Kidney capillary endothelial cell (primary cell): ENCODE results near the gene EYS.

ENCODE experiments used
- DNase-seq: peaks from one replicate; pipeline ENCODE4 v3.0.0-alpha.2; 2018; ENCODE audit warnings: low spot score

The EYS gene

DNA sequence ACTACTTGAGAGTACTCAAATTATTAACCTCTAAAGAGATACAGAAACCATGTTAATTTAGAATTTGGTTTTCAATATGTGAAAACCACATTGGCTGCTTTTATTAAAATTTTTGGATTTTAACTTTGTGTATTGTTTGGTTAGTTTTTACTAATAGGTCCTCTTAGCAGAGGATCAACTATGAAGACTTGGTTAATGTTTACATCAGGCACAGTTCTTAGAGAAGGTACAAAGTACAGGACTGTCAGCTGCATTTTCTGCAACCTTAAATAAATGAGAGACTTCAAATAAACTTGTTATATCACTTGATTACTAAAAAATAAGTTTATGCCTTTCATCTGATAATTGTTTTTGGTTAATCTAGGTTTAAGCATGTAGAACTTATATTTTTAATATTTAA, 1982.3 kb downstream of the EYS start:
- DNase-seq = no peak

DNA sequence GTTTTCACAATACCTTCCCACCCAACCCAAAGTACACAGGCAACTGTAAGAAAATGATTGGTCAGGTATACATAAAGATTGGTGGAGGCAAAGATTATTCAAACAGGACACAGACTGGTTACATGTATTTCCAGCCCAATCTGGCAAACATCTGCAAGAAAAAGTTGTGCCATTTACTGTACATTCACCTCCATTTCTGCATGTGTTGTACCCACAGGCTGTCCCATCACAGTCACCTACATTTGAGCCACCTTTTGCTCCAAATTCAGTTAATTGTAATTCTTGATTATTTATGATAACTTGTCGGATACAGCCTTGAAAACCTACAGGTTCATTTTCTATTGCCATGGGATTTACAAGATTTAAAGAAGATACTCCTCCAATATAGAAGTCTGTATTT, 1985.8 kb downstream of the EYS start:
- DNase-seq = no peak

GRCh38 chr6:63716169-63716568, 1990.9 kb downstream of the EYS start:
- no peak for DNase-seq

DNA sequence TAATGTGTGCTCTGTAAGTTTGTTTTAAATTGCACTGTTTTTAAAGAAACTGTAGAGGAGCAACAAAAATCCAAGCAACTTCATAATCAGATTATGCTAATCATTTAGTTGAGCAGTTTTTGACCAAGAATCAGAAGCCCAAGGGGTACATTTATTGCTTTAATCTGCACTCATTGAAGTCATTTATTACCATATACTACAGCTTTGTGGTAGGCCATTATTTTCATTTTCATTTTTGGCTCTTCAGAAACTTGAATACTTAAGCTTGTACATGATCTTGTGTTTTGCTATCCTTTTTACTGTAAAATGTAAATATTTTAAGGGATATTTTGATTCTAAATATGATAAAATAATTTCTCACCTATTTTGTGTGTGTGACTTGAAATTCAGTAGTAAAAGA, 1992.9 kb downstream of the EYS start:
- DNase-seq = no peak

- DNase-seq = no peak
Observed at GRCh38 chr6:63713332-63713731, 1993.7 kb downstream of the EYS start.

DNA sequence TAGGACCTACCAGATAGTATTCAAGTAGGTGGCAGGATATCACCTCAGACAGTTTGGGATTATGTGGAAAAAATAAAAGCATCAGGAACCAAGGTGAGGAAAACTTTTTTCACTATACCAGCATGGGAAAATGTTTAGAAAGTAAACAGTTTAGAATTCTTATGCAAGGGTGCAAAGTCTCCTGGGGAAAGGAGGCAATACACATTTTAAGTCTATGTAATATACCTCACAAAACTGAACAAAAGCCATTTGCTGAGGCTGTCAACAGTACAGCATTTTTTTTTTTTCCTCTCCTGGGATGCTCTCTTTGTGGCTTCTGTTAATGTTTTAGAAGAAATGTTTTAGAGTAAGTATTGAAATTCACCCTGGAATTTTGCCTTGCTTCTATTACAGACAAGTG, 1997.9 kb downstream of the EYS start:
- no peak for DNase-seq

- no peak for DNase-seq
Observed at GRCh38 chr6:63708631-63709030, 1998.4 kb downstream of the EYS start.

DNA sequence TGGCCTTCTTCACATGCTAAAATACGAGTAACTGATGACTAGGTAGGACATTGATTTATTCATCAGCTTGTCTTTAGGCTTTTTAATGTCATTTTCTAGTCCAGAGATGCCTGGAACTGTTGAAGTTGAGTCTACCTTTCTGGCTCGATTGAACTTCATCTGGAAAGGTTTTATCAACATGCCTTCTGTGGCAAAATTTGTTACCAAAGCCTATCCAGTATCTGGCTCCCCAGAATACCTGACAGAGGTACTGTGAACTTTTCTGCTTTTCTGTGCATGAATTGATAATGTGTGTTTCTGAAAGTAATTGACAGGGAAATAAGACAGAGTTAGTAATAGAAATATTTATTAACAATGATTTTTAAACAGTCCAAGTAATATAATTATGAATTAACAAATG, 2000.4 kb downstream of the EYS start:
- DNase-seq = no peak

DNA sequence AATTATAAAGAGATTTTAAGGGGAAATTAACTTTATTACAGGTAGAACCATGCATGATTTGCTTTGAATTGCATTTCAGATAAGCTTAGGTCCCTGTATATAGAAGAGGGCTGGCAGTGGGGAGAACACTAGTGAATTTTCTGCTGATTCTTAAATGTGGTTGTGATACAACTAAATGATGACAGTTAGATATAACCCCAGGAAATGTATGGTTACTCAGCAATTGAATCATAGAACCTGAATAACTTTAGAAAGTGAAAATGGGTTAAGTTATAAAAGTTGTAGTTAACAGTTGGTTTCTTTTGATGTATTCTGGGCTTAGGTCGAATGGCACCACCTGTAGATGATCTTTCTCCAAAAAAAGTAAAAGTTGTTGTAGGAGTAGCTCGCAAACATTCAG, 2001.3 kb downstream of the EYS start:
- DNase-seq = no peak

GRCh38 chr6:63690221-63690620, 2016.8 kb downstream of the EYS start:
- no peak for DNase-seq

GRCh38 chr6:63689421-63689820, 2017.6 kb downstream of the EYS start:
- DNase-seq = no peak

- no peak for DNase-seq
Observed at GRCh38 chr6:63685446-63686379, 2021.3 kb downstream of the EYS start.

DNA sequence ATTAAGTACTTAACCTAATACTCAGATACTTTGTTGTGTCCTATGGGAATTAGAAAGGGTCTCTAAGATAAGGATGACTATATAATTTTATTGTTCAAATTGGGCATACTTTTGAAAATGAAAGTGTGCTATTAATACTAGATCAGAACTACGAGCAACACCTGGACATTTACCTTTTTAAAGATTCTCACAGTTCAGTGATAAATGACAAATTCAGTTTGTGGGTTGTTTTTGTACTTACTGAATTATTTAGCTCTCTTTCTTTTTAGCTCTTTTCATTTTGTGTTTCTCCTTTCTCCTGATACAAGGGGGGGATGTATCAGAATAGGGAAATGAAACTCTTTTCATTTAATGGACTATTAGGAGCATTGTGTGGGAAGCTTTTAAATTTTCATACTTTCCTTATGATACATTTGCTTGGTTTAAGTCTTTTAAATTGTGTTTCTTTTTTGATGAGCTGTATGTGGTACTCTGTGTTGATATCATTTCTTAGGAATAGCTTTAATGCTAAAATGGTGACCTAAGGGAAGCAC, 2023.9 kb downstream of the EYS start:
- no peak for DNase-seq

GRCh38 chr6:63677282-63677681, 2029.7 kb downstream of the EYS start:
- no peak for DNase-seq

DNA sequence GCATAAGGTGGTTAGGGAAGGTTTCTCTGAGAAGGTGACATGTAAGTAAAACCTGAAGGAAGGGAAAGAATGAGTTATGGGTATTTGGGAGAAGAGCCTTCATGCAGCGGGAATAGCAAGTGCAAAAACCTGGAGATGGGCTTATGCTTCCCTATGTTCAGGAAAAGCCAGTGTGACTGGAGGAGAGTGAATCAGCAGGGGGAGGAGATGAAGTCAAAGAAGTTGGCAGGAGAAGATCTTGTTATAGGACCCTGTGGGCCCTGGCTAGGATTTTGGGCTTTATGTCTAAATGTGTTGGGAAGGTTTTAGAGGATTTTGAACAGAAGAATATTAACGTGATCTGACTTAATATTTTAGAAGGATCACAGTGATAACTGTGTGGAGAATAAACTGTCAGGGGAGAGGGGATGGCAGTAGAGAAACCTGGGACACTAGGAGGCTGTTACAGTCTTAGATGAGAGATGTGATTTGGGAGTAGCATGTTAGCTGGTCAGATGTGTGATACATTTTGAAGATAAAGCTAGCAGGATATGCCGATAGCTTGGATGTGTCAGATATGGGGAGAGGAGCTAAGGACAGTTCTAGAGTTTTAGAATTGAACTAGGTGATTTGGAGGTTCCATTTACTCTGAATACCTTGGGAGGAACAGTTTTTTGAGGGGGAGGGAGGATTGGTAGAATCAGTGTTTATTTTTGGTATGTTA, 2030.5 kb downstream of the EYS start:
- DNase-seq = no peak

DNA sequence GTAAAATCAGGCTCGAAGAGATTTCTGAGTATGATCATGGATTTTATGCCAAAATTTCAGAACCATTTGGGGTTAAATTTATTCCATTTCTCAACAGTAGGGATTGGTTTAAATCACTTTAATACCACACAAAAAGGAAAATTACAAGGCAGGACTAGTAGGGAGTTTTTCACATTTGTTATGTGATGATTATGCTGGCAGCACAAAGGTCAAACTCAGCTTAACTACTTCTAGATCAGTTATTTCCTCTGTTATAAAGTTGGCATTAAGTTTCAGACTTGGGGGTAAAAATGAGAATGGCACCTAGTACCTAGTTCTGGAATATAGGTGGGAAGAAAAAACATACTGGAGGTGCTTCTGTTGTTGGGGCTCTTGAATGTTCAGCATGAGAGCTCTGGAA, 2031.9 kb downstream of the EYS start:
- DNase-seq = no peak

- DNase-seq = no peak
Observed at GRCh38 chr6:63674635-63675034, 2032.4 kb downstream of the EYS start.

DNA sequence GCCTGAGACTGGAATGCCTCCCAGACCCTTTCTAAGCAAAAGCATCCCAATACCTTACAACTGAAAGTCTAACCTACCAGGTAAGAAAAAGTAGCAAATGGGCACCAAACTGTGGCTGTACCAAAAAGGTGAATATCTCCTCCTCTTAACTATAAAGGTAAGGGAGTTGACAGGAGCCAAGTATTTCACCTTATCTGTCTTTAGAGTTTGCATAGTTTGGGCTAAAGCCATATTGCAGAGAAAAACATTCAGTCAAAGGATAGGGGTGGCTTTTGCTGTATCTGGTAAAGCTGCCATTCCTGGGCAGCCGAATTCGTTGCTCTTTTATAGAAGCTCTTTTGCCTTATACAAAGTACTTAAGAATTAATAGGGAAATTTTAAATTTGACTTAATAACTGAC, 2033.3 kb downstream of the EYS start:
- DNase-seq = no peak

GRCh38 chr6:63672582-63673129, 2034.4 kb downstream of the EYS start:
- no peak for DNase-seq

DNA sequence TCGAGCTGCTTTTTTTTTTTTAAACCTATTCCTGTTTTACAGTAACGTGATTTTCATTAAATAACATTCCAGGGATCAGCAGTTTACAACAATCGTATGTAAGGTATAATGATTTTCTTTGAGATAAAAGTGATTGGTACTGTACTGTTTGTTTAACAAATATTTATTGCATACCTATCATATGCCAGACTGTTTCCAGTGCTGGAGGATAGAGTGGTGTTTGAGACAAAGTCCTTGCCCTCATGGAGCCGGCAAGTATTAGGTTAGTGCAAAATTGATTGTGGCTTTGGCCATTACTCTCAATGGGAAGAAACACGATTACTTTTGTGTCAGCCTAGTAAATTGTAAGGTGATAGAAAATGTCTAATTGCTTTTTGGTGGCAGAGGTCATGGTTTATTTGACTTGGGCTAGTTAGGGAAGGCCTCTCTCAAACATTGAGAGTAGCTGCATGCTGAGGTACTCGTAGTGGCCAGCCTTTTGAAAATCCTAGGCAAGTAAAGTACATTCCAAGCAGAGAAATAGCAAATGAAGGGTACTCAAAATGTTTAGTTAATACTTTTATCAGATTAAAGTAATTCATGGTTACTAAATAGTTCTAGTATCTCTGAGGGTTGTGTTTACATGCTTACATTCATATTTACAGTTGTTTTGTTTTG, 2035.8 kb downstream of the EYS start:
- no peak for DNase-seq
